Gastroesophageal sphincter (tissue), 3 donors: ENCODE results near the gene OCSTAMP.

Experiments used
- CTCF ChIP-seq, 4 experiments: fragments of 200-600 bp in 2 of 4; fragments of 450-650 bp in 2 of 4; sonication (generic) in 1 of 4; IDR thresholded peaks; one replicate each; pipeline ENCODE4 v1.5.1; 2017 to 2019; ENCODE audit warnings: antibody characterized with exemption in 4 of 4, mild to moderate bottlenecking in 2 of 4, moderate library complexity in 2 of 4
- EP300 ChIP-seq: sonication (generic); formaldehyde crosslinking; IDR thresholded peaks from one replicate; pipeline ENCODE4 v1.6.1; 2017; ENCODE audit warnings: antibody characterized with exemption, mild to moderate bottlenecking
- POLR2A ChIP-seq, 2 donors: fragments of 450-650 bp; IDR thresholded peaks; one replicate each; pipeline ENCODE4 v1.6.1; 2017; ENCODE audit warnings: antibody characterized with exemption in 2 of 2, mild to moderate bottlenecking in 2 of 2, moderate library complexity in 1 of 2
- POLR2AphosphoS5 ChIP-seq: sonication (generic); formaldehyde crosslinking; IDR thresholded peaks from one replicate; pipeline ENCODE4 v1.6.1; 2017; ENCODE audit warnings: antibody characterized with exemption

- TF ChIP-seq CTCF (IDR thresholded peaks at IDR 0.05): no peak
- no peak for TF ChIP-seq POLR2A (IDR thresholded peaks at IDR 0.05)
- no peak for TF ChIP-seq EP300
- no peak for TF ChIP-seq POLR2AphosphoS5
These were observed 32.2 kb upstream of the OCSTAMP start for GRCh38 chr20:46582648-46583047.
